Ovary (tissue), 3 donors: ENCODE data around the gene DACT1.

ENCODE experiments used
- POLR2A ChIP-seq: fragments of 450-650 bp; IDR thresholded peaks from one replicate; pipeline ENCODE4 v1.6.1; 2017; ENCODE audit warnings: antibody characterized with exemption, mild to moderate bottlenecking, moderate library complexity
- TF ChIP-seq, protein P1 (sequence below), 3 donors: fragments of 450-650 bp in 2 of 3; fragments of 200-600 bp in 1 of 3; IDR thresholded peaks; one replicate each; pipeline versions ENCODE4 v1.5.1 to v1.8.0; 2016 to 2022; ENCODE audit warnings: antibody characterized with exemption in 3 of 3, mild to moderate bottlenecking in 1 of 3
- donor health status: DM: no; HTN: no; CAD: no.

DNA sequence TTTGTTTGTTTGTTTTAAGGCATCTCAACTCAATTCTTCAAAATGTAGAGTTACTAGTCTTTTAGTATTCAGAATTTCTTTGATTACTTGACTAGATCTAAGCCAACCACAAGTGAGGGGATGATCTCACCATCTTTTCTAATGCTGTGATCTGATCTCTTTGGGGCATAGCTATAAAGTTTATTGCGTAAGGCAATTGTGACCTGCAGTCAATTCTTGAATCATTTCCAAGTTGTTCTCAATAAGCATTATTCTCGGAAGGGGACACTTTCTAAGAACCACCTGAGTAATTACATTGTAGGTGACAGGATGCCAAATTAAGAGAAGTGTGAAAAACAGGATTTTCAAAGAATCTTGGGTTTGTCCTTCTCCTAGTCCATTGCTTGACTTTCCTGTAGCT lies 13.1 kb downstream of the DACT1 start:
- no peak for TF ChIP-seq POLR2A
- TF ChIP-seq, protein P1, sequence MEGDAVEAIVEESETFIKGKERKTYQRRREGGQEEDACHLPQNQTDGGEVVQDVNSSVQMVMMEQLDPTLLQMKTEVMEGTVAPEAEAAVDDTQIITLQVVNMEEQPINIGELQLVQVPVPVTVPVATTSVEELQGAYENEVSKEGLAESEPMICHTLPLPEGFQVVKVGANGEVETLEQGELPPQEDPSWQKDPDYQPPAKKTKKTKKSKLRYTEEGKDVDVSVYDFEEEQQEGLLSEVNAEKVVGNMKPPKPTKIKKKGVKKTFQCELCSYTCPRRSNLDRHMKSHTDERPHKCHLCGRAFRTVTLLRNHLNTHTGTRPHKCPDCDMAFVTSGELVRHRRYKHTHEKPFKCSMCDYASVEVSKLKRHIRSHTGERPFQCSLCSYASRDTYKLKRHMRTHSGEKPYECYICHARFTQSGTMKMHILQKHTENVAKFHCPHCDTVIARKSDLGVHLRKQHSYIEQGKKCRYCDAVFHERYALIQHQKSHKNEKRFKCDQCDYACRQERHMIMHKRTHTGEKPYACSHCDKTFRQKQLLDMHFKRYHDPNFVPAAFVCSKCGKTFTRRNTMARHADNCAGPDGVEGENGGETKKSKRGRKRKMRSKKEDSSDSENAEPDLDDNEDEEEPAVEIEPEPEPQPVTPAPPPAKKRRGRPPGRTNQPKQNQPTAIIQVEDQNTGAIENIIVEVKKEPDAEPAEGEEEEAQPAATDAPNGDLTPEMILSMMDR (IDR thresholded peaks at IDR 0.05): no peak
